ENCODE results near the gene STK32B.

The STK32B gene

DNA sequence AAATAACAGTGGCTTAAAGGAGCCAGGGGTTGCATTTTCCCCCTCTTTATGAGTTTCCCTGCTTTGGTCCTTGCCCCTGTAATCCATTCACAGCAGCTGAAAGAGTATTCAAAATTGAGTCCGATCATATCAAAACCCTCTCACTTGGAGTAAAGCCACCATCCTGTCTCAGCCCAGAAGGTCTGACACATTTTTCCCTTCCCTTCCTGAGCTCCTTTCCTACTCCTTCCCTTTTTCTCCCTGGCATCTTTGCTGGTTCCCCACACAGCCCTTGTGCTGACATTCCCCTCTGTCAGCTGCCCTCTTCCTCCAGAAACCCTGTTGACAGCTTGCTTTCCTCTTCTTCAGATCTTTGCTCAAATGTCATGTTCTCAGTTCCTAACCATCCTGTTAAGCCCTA, 361.5 kb downstream of the STK32B start:
- Histone ChIP-seq H3K14ac (ENCODE audit: low read length) (no peak overlapping the region), H4K91ac (ENCODE audit: low read depth, low read length) (no peak overlapping the region), H3K79me2 (ENCODE audit: control insufficient read depth, insufficient read depth, low read length, poor library complexity) (no peaks in the 10 kb centered on the region), H3K9me3 (ENCODE audit: insufficient read depth, low read depth, low read length) (peaks cover 8% of the 10 kb centered on the region), H2AFZ (ENCODE audit: insufficient read depth, low read length, poor library complexity) (no peak overlapping the region), H3K4ac (ENCODE audit: low read depth, low read length) (no peak overlapping the region), H3K27ac (ENCODE audit: low read depth, low read length) (no peak overlapping the region), H2BK5ac (ENCODE audit: low read depth, low read length, poor library complexity) (no peak overlapping the region), H3K36me3 (ENCODE audit: control insufficient read depth in 1 of 2, insufficient read depth in 2 of 2, low read length in 2 of 2) (no peaks in the 10 kb centered on the region), H3K23ac (ENCODE audit: low read length) (no peak overlapping the region), H3K79me1 (ENCODE audit: low read length) (no peaks in the 10 kb centered on the region), H3K9ac (ENCODE audit: low read length) (no peak overlapping the region), H3K27me3 (ENCODE audit: insufficient read depth, low read length) (no peaks in the 10 kb centered on the region), H3K4me1 (ENCODE audit: control insufficient read depth in 1 of 2, insufficient read depth in 2 of 2, low read length in 2 of 2) (no peaks in the 10 kb centered on the region), H3K4me2 (ENCODE audit: low read length) (no peak overlapping the region), H2AK5ac (ENCODE audit: low read length) (no peak overlapping the region), H3K4me3 (ENCODE audit: low read depth, low read length) (no peak overlapping the region), H3K18ac (ENCODE audit: low read length) (no peak overlapping the region), H4K8ac (ENCODE audit: low read depth, low read length) (no peak overlapping the region), H2BK12ac (ENCODE audit: low read length) (no peak overlapping the region), H4K12ac (ENCODE audit: low read depth, low read length) (no peak overlapping the region), H2BK120ac (ENCODE audit: insufficient read depth, low read length, poor library complexity) (no peak overlapping the region)
- WGBS (ENCODE audit: extremely low coverage, insufficient coverage, insufficient read length), result no CpG with 5 or more reads among the region's 1 CpG
- DNase-seq, result no peak

DNA sequence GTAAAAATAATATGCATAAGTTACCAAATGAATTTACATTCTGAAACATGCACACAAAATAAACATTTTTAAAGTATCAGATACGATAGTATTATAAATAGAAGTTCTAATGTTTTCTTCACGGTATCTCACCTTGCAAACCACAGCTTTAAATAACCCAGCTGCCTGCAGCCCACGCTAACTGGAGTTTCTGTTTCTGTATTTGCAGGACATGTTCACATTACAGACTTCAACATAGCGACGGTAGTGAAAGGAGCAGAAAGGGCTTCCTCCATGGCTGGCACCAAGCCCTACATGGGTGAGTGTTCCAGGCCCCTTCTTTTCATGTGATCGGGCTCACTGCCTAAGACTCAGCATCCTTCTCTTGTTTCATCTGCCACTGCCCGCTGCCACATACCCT, 365.4 kb downstream of the STK32B start:
- Histone ChIP-seq H3K9ac (ENCODE audit: low read length) (no peak overlapping the region), H3K4ac (ENCODE audit: low read depth, low read length) (no peak overlapping the region), H2AFZ (ENCODE audit: insufficient read depth, low read length, poor library complexity) (no peak overlapping the region), H3K79me2 (ENCODE audit: control insufficient read depth, insufficient read depth, low read length, poor library complexity) (no peaks in the 10 kb centered on the region), H3K18ac (ENCODE audit: low read length) (no peak overlapping the region), H3K79me1 (ENCODE audit: low read length) (no peaks in the 10 kb centered on the region), H3K4me1 (ENCODE audit: control insufficient read depth in 1 of 2, insufficient read depth in 2 of 2, low read length in 2 of 2) (no peaks in the 10 kb centered on the region), H4K8ac (ENCODE audit: low read depth, low read length) (no peak overlapping the region), H3K9me3 (ENCODE audit: insufficient read depth, low read depth, low read length) (peaks cover 10% of the 10 kb centered on the region), H2BK120ac (ENCODE audit: insufficient read depth, low read length, poor library complexity) (no peak overlapping the region), H3K4me3 (ENCODE audit: low read depth, low read length) (no peak overlapping the region), H4K91ac (ENCODE audit: low read depth, low read length) (no peak overlapping the region), H3K23ac (ENCODE audit: low read length) (no peak overlapping the region), H3K27ac (ENCODE audit: low read depth, low read length) (no peak overlapping the region), H2BK5ac (ENCODE audit: low read depth, low read length, poor library complexity) (no peak overlapping the region), H4K12ac (ENCODE audit: low read depth, low read length) (no peak overlapping the region), H3K36me3 (ENCODE audit: control insufficient read depth in 1 of 2, insufficient read depth in 2 of 2, low read length in 2 of 2) (no peaks in the 10 kb centered on the region), H2BK12ac (ENCODE audit: low read length) (no peak overlapping the region), H3K27me3 (ENCODE audit: insufficient read depth, low read length) (no peaks in the 10 kb centered on the region), H3K4me2 (ENCODE audit: low read length) (no peak overlapping the region), H3K14ac (ENCODE audit: low read length) (no peak overlapping the region), H2AK5ac (ENCODE audit: low read length) (no peak overlapping the region)
- DNase-seq, result no peak
- WGBS (ENCODE audit: extremely low coverage, insufficient coverage, insufficient read length), result no CpG with 5 or more reads among the region's 7 CpGs

GRCh38 chr4:5420266-5420665, 369.0 kb downstream of the STK32B start:
- Histone ChIP-seq H3K79me1 (ENCODE audit: low read length) (no peaks in the 10 kb centered on the region), H3K4ac (ENCODE audit: low read depth, low read length) (no peak overlapping the region), H2BK5ac (ENCODE audit: low read depth, low read length, poor library complexity) (no peak overlapping the region), H3K23ac (ENCODE audit: low read length) (no peak overlapping the region), H3K27ac (ENCODE audit: low read depth, low read length) (no peak overlapping the region), H3K79me2 (ENCODE audit: control insufficient read depth, insufficient read depth, low read length, poor library complexity) (no peaks in the 10 kb centered on the region), H2BK12ac (ENCODE audit: low read length) (no peak overlapping the region), H3K9me3 (ENCODE audit: insufficient read depth, low read depth, low read length) (peaks cover 16% of the 10 kb centered on the region), H3K27me3 (ENCODE audit: insufficient read depth, low read length) (no peaks in the 10 kb centered on the region), H4K12ac (ENCODE audit: low read depth, low read length) (no peak overlapping the region), H3K4me3 (ENCODE audit: low read depth, low read length) (no peak overlapping the region), H2BK120ac (ENCODE audit: insufficient read depth, low read length, poor library complexity) (no peak overlapping the region), H4K8ac (ENCODE audit: low read depth, low read length) (no peak overlapping the region), H2AK5ac (ENCODE audit: low read length) (no peak overlapping the region), H4K91ac (ENCODE audit: low read depth, low read length) (no peak overlapping the region), H3K9ac (ENCODE audit: low read length) (no peak overlapping the region), H3K4me1 (ENCODE audit: control insufficient read depth in 1 of 2, insufficient read depth in 2 of 2, low read length in 2 of 2) (no peaks in the 10 kb centered on the region), H3K14ac (ENCODE audit: low read length) (no peak overlapping the region), H2AFZ (ENCODE audit: insufficient read depth, low read length, poor library complexity) (no peak overlapping the region), H3K4me2 (ENCODE audit: low read length) (no peak overlapping the region), H3K18ac (ENCODE audit: low read length) (no peak overlapping the region), H3K36me3 (ENCODE audit: control insufficient read depth in 1 of 2, insufficient read depth in 2 of 2, low read length in 2 of 2) (no peaks in the 10 kb centered on the region)
- DNase-seq, result no peak
- no CpG with 5 or more reads among the region's 6 CpGs for WGBS (ENCODE audit: extremely low coverage, insufficient coverage, insufficient read length)

DNA sequence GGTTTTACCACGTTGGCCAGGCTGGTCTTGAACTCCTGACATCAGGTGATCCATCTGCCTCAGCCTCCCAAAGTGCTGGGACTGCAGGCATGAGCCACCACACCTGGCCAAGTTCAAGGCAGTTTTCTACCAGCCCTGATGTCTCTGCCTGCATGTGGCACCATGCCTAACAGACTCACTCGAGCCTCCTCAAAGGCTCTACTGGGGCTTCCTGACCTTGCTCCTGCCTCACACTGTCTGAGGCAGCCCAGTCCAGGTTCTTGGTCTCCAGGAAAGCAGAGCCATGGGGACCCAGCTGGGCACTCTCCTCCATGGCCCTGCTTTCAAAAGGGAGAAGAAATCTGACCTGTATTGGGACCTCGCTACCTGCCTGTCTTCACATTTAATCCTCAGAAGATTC, 370.1 kb downstream of the STK32B start:
- no peak overlapping the region for H3K4me2 ChIP-seq (ENCODE audit: low read length)
- no peak overlapping the region for H3K23ac ChIP-seq (ENCODE audit: low read length)
- H3K79me2 ChIP-seq (ENCODE audit: control insufficient read depth, insufficient read depth, low read length, poor library complexity), result no peaks in the 10 kb centered on the region
- DNase-seq, result no peak
- no peak overlapping the region for H3K27ac ChIP-seq (ENCODE audit: low read depth, low read length)
- H3K9ac ChIP-seq (ENCODE audit: low read length), result no peak overlapping the region
- H3K4me1 ChIP-seq (ENCODE audit: control insufficient read depth in 1 of 2, insufficient read depth in 2 of 2, low read length in 2 of 2), result no peaks in the 10 kb centered on the region
- no peak overlapping the region for H4K8ac ChIP-seq (ENCODE audit: low read depth, low read length)
- H3K4ac ChIP-seq (ENCODE audit: low read depth, low read length), result no peak overlapping the region
- H4K12ac ChIP-seq (ENCODE audit: low read depth, low read length), result no peak overlapping the region
- H3K79me1 ChIP-seq (ENCODE audit: low read length), result no peaks in the 10 kb centered on the region
- peaks cover 14% of the 10 kb centered on the region for H3K9me3 ChIP-seq (ENCODE audit: insufficient read depth, low read depth, low read length)
- no peak overlapping the region for H4K91ac ChIP-seq (ENCODE audit: low read depth, low read length)
- no peaks in the 10 kb centered on the region for H3K27me3 ChIP-seq (ENCODE audit: insufficient read depth, low read length)
- no peak overlapping the region for H3K14ac ChIP-seq (ENCODE audit: low read length)
- H2AFZ ChIP-seq (ENCODE audit: insufficient read depth, low read length, poor library complexity), result no peak overlapping the region
- no peak overlapping the region for H2BK12ac ChIP-seq (ENCODE audit: low read length)
- no CpG with 5 or more reads among the region's 3 CpGs for WGBS (ENCODE audit: extremely low coverage, insufficient coverage, insufficient read length)
- no peak overlapping the region for H2BK5ac ChIP-seq (ENCODE audit: low read depth, low read length, poor library complexity)
- no peaks in the 10 kb centered on the region for H3K36me3 ChIP-seq (ENCODE audit: control insufficient read depth in 1 of 2, insufficient read depth in 2 of 2, low read length in 2 of 2)
- H2BK120ac ChIP-seq (ENCODE audit: insufficient read depth, low read length, poor library complexity), result no peak overlapping the region
- H3K4me3 ChIP-seq (ENCODE audit: low read depth, low read length), result no peak overlapping the region
- no peak overlapping the region for H2AK5ac ChIP-seq (ENCODE audit: low read length)
- no peak overlapping the region for H3K18ac ChIP-seq (ENCODE audit: low read length)
